HT1080 (cell line): ENCODE measurements around the gene GALNT9. TPM values are rescaled to one million over a fixed set of nuclear protein-coding genes. Genes with fewer than 3 reads are reported as not detected.

Experiments used
- DNase-seq: peaks from one replicate; pipeline ENCODE4 v3.0.0-alpha.2; 2015; ENCODE audit warnings: low read depth
- total RNA-seq: library from RNA; depleted of rRNA; stranded (reverse); fragments of >200 nt; shearing (Covaris generic); gene quantifications from 2 replicates; pipeline ENCODE4 v1.2.3, GENCODE V29; 2014

The GALNT9 gene
- total RNA-seq, 1 experiment from 2014 or later, result not detected

- no peak for DNase-seq
Observed at GRCh38 chr12:132282031-132282949, 47.1 kb downstream of the GALNT9 start.

- DNase-seq, result no peak
Observed at GRCh38 chr12:132281038-132281437, 48.4 kb downstream of the GALNT9 start.

- DNase-seq, result no peak
Observed at GRCh38 chr12:132280406-132280805, 49.0 kb downstream of the GALNT9 start.

DNA sequence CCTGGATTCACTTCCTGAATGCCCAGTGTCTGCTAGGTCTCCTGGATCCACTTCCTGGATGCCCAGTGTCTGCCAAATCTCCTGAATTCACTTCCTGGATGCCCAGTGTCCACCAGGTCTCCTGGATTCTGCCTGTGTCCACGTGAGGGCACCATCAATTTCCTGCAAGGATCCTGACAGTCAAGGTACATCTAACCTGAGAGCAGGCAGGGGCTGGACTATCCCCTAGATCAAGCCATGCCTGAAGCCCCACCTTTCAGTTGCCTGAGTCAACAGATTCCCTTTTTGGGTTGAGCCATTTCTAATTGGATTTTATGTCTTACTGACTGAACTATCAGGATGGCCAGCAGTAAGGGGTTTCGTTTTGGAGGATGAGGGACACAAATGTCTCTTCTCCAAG, 49.5 kb downstream of the GALNT9 start:
- DNase-seq, result no peak

DNA sequence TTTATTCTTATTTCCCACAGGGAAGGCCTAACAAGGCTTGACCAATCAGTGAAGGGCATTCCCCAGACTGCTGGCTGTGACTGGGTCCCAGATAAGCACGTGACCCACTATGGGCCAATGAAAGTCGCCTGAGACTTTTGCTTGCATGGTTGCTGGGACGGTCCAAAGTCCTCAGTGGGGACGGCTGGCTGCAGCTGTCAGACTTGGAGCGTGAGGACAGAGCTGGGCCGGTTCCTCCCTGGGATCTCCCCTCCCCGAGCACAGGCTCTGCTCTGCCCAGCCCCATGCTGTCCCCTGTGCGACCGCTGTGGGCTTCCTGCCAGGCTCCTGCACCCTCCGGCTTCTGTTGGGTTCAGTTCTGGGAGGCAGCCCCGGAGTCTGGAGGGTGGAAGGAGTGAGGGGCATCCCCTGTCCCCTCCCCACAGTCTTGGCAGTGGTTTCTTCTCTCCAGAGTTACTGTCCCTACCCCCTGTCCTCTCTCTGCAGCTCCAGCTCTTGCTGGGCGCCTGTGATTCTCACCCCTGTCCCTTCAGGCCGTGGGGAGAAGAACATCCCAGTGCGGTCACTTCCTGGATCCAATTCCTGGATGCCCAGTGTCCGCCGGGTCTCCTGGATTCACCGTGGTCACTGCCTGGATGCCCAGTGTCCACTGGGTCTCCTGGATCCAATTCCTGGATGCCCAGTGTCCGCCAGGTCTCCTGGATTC, 50.1 kb downstream of the GALNT9 start:
- DNase-seq, result no peak

DNA sequence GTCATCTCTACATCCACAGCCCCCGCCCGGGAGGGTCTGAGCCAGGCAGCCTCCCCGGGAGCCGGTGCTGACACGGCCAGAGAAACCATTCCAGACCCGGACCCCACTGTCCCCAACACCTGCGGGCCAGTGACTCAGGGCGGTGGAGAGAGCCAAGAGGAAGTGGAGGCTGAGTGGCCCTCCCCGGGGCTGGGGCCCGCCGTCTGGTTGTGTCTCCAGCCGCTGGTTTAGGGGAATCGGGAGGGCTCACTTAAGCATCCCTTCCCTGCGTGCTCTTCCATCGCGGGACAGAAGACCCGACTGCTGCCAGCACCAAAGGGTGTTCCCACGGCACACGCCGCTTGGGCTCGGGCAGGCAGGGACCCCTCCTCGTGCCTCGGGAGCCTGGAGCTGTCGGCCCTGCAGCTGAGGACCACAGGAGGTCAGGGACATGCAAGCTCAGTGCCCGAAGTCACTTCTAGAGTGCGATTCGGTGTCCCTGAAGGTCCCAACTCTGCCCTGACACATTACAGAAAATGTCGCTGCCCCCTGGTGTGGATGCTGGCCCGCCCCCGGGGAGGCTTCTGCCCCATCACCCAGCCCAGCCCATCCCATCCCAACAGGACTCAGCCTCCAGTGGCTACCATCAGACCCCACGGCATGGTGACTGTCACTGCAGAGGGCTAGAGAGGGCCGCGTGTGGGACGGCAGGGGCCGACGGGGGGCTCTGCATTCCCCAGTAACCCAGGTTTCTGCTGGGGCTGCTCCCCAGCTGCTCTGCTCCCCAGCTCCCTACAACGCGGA, 50.8 kb downstream of the GALNT9 start:
- DNase-seq, result no peak

DNA sequence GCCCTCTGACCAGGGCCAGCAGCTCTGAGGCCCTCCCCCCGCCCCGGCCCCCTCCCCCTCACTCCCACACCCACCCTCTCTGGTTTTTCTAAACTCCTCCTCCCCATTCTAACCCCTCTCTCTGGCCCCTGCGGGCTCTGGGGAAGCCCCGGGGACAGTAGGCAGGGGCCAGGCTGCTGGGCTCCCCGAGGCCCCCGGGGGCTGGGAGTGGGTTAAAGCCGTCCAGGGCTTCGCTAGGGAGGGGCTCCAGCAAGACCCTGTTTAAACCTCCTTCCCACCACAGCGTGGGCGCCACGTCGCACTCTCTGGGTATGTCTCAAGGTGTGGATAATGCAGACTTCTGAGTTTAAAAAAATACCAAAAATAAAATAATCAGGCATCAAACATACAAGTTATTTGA, 51.4 kb downstream of the GALNT9 start:
- DNase-seq, result no peak

- DNase-seq, result no peak
Observed at GRCh38 chr12:132277374-132277941, 51.9 kb downstream of the GALNT9 start.

DNA sequence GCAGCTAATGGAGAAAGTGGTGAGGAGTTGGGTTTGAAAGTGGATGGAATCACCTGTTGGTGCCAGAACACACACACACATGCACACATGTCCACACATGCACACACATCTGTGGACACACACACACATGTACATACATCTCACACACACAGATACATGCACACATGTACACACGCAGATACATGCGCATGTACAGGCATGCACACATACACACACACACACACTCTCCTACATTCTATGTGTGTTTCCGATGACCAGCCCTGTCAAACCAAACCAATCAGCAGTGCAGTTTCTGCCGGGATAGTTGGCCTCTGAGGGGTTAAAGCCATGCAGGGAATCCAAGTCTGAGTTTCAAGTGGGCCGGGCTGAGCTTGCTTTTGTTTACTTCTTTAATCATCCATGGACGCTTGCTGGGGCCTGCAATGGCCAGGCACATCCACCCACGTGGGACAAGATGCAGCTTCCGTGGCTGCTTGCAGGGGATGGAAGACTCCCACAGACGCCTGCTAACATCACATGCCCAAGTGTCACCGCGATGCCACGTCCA, 52.5 kb downstream of the GALNT9 start:
- no peak for DNase-seq

GRCh38 chr12:132276066-132276826, 53.1 kb downstream of the GALNT9 start:
- DNase-seq, result no peak

DNA sequence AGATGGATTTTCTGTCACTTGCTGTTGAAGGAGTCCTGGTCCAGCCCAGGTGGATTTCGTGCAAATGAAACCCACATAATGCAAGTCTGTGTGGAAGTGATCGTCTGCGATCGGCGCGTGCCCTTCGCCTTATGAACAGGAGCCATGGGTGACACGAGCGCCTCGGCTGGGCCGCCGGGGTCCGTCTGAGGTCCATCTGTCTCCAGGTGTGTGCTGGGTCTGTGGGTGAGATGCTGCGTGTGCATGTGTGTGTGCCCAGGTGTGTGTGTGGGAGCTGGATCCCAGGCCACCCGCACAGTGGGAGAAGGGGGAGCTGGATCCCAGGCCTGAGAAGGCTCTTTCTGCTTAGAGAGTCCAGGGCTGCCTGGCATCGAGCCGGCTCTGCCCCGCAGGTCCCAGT, 53.8 kb downstream of the GALNT9 start:
- no peak for DNase-seq

DNA sequence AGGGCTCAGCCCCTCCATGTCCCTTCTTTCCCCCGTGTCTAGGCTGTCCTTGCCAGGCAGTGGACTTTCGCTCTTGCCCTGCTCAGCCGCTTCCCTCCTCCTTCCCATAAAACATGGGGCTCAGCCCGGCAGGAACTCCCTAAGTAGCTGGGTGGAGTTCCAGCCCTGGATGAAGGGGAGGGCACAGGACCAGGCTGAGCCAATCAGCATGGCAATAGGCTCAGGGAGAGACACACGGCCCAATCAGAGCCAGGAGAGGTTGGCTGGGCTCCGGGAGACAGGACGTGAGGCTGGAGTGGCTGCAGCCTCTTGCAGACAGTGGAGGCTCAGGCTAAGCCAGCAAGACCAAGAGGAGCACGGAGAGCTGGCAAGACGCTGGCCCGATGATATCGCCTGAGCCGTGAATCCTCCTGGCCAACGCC, 54.3 kb downstream of the GALNT9 start:
- DNase-seq, result peak; percentile 47

GRCh38 chr12:132273992-132274334, 55.4 kb downstream of the GALNT9 start:
- no peak for DNase-seq

DNA sequence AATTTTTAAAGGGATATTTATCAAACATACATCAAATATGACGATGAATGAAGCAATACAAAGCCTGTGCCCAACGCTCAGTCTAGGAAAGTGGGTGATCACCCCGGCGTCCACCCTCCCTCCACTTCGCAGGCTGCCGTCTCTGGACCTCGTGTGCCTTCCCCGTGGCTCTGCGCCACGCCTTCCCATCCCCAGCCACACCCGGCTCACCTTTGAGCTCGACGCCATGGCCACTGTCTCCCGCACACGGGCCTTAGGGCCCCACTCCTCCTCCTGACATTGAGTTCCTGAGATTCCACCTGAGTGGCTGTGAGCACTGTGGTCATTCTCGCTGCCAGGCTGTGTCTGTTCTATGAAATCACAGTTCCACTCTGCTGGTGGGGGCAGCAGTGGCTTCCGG, 56.7 kb downstream of the GALNT9 start:
- no peak for DNase-seq

DNA sequence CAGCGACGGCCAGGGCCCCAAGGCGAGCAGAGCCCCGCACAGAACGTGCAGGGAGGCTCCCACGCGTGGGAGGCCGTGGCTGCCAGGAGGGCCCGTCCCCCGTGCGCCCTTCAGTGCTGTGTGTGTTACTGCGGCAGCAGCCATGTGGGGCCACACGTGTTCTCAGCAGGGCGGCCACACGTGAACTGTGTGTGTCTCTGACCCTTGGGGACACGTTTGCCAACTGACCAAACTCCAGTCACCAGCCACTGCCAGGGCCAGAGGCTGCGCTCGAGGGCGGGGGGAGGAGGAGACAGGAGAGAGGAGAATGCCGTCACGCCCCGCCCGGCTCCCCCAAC, 57.7 kb downstream of the GALNT9 start:
- DNase-seq, result no peak

GRCh38 chr12:132270969-132271754, 58.2 kb downstream of the GALNT9 start:
- no peak for DNase-seq

DNA sequence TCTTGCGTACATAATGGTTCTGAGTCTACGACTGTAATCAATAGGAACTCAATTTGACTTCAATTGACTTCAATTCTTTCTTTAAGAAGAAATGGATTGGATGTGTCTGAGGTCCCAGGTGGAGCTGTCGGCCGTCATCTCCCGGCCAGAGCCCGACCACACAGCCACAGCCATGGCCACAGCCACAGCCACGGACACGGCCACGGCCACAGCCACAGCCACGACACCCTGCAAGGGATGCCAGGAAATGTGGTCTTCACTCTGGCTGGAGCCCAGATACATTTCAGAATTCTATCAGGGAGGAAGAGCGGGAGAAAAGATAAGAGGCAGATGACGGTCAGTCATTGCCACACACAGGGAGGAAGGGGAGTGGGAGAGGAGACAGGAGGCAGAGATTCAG, 58.9 kb downstream of the GALNT9 start:
- DNase-seq, result no peak

- no peak for DNase-seq
Observed at GRCh38 chr12:132269271-132269968, 60.0 kb downstream of the GALNT9 start.

- DNase-seq, result no peak
Observed at GRCh38 chr12:132268674-132269073, 60.7 kb downstream of the GALNT9 start.
